Left kidney (tissue), 2 donors: ENCODE data around the gene USP36. TPM values are rescaled to one million over a fixed set of nuclear protein-coding genes. Genes with fewer than 3 reads are reported as not detected.
"Not testable (repeated sequence)": the region's sequence is repeated elsewhere in the genome, so short reads cannot be mapped to it uniquely, and the experiment has no call there.

ENCODE experiments used
- DNase-seq: peaks from one replicate; pipeline ENCODE4 v3.0.0-alpha.2; 2013
- polyA plus RNA-seq: library from polyadenylated mRNA; unstranded; fragments of 120-200 nt; gene quantifications from one replicate; pipeline ENCODE4 v1.2.1, GENCODE V29; 2013; ENCODE audit not compliant: insufficient read length

USP36 gene
- polyA plus RNA-seq, 1 donor = 54.8 TPM

DNA sequence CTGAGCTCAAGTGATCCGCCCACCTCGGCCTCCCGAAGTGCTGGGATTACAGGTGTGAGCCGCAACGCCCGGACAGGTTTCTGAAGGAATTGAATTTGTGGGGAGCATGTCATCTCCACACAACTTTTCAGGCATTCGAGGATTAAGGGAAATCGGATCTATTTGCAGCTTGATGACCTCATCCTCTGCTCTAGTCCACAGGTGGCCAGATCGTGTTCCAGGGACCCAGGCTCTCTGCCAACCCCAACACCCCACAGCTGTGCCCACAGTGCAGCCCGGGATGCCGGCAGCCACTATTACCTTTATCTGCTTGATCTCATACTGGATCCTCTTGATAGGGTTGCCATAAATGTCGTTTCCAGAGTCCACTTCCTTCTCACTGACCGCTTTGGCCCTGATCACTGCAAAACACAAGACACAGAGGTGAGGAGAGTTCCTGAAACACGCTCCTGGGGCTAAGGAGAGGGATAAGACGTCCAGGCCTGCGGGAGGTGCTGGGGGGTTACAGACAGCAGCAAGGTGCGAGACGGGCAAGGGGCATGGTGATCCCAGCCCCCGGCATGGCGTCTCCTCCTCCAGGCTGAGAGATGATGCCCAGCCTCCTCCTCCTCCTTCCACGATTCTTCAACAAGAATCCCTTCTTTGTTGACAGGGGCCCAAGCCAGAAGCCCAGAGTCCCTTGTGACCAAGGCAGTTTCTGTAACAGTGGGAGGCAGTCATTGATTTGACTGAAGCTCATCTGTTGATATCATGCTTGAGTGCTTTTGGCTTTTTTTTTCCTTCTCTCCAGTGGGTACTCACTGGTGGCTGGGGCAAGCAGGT lies 33.1 kb upstream of the USP36 start:
- no peak for DNase-seq

DNA sequence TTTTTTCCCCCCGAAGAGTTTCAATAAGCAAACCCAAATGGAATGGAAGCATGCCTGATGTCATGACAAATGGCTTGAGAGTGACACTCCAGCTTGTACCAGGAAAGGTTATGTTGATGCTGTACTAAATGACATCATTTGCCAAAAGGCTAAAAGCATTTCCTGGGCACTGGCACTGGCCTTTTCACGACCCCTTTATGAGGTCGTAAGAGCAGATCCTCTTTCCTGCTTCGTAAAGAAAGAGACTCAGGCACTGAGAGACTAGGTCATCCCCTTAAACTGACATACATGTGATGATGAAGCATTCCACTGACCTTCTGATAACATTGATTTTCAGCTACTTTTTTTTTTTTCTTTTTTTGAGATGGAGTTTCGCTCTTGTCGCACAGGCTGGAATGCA lies 31.9 kb upstream of the USP36 start:
- no peak for DNase-seq

DNA sequence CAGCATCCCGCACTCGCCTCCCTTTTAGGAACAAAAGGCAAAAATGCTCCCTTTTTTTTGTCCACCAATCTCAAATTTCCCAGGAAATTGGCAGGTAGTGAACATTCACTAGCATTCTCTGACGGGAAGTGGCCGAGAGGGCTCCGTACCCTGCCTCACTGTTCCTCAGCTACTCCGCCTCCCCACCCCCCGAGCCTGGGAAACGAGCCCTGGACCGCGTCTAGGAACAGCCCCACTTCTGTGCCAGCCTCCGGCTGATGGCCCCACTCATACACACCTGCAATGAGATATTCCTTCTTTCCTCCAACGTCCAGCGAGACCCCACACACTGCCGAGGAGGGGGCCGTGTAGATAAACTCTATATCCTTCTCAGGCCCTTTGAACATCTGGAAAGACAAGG lies 30.0 kb upstream of the USP36 start:
- no peak for DNase-seq

DNA sequence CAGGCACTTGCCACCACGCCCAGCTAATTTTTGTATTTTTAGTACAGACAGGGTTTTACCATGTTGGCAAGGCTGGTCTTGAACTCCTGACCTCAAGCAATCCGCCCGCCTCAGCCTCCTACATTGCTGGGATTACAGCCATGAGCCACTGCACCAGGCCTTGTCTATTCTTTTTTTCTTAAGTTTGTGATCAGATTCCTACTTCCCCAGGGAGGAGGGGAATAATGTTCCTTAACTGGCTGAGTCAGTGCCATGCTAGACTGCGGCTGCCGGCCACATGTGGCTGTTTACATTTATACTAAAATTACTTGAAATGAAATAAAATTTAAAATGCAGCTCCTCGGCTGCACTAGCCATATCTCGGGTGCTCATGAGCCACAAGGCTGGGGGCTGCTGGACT lies 27.8 kb upstream of the USP36 start:
- no peak for DNase-seq

DNA sequence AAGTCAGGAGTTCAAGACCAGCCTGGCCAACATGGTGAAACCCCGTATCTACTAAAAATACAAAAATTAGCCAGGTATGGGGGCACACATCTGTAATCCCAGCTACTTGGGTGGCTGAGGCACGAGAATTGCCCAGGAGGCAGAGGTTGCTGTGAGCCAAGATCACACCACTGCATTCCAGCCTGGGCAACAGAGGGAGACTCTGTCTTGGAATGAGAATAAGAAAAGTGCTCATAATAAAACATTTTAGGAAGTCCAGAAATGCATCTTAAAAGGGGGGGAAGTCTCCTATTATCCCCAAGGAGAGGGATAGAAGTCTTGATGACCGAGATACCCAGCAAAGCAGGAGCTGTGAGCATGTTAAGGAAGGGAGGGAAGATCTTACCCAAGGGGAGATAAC lies 26.4 kb upstream of the USP36 start:
- not testable (repeated sequence) for DNase-seq

DNA sequence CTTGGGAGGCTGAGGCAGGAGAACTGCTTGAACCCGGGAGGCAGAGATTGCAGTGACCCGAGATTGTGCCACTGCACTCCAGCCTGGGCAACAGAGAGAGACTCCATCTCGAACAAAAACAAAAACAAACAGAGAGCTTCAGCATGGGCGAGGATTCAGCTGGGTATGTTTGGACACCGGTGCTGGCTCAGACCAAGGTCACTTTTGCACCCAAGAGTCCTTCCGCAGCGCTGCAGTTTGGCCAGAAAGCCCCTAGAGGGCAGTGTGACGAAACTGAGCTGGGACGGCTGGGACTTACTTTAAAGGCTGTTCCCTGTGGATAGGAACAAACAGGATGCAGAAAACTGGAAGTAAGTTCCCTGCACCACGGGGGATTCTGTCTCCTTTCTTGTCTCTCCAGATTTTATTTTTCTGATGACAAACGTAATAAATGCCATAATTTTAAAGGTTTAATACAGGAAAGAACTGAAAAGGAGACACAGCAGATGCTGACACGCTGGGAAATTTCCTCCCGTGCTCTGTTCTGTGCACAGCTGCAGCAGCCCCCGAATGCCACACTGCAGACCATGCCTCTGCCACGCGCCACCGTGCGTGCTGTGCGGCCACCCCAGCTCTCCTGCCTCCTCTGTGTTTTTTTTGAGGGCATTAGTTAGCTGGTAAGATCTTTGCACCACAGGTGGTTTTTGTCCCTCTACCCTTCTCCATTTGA lies 25.2 kb upstream of the USP36 start:
- DNase-seq = peak; percentile 77

DNA sequence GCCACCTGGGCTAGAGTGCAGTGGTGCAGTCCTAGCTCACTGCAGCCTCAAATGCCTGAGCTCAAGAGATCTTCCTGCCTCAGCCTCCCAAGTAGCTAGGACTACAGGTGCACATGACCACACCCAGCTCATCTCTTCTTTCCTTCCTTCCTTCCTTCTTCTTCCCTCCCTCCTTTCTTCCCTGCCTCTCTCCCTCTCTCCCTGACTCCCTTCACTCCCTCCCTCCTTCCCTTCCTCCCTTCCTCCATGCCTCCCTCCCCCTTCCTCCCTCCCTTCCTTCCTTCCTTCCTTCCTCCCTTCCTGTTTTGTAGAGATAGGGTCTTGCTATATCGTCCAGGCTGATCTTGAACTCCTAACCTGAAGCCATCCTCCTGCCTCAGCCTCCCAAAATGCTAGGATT lies 23.5 kb upstream of the USP36 start:
- no peak for DNase-seq

DNA sequence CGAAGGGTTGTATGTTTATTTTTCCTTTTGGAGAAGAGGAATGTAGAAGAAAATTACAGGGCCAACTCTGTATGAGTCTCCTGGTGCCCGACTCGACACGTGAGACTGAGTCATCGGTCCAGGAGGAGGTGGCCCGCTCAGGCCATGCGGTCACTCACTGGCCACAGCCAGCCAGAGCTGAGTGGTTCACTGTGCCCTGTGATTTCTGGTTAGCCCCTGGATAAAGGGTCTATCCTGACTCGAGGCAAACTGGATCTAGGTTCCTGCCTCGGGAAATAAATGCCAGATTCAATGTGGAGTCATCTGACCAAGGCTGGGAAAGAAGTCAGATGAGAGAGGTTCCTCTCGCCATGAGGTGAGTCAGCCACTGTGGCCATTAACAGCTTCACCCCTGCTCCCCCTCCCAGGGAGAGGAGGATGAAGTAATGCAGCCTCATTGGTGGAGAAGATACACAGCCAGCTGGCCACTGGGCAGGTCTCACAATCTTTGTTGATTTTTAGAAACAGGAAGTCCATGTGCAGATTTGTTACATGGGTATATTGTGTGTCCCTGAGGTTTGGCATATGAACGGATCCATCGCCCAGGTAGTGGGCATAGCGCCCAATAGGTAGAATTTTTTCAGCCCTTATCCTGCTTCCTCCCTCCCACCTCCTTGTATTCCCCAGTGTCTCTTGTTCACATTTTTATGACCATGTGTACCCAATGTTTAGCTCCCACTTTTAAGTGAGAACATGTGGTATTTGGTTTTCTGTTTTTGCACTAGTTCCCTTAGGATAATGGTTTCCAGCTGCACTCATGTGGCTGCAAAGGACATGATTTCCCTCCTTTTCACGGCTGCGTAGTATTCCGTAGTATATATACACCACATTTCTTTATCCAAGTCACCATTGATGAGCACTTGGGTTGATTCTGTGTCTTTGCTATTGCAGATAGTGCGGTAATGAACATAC lies 21.7 kb upstream of the USP36 start:
- DNase-seq = no peak

DNA sequence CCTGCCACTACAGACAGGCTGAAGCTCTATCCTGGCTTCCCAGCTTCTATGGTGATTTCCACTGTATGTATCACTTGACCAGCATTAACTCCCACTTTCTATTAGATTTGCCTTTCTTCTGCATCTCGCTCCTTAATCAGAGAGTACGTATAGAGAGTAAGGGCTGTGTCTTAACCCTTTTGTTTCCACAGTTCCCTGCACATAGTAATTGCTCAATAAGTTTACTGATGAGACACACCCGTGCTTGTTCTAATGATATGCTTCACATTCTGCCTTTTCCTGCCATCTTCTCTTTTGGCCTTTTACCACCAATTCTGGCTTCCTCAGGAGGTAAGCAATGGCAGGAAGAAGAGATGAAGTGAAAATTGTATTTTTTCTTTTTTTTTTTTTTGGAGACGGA lies 20.6 kb upstream of the USP36 start:
- no peak for DNase-seq

DNA sequence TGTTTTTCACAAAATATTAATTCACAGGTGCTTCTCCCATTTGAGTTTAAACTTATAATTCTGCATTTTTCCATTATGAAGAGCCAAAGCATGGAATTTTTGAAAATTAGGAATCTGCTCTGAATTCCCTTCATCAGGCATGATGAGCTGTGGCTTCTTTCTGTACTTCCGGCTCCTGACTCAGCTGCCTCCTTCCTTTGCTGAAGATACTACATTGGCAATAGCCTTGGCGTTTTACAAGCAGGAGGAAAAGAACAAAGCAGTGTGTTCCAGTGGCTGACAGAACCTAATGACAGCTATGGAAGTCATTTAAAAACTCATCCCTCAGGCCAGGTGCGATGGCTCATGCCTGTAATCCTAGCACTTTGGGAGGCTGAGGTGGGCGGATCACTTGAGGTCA lies 18.4 kb upstream of the USP36 start:
- DNase-seq = no peak

DNA sequence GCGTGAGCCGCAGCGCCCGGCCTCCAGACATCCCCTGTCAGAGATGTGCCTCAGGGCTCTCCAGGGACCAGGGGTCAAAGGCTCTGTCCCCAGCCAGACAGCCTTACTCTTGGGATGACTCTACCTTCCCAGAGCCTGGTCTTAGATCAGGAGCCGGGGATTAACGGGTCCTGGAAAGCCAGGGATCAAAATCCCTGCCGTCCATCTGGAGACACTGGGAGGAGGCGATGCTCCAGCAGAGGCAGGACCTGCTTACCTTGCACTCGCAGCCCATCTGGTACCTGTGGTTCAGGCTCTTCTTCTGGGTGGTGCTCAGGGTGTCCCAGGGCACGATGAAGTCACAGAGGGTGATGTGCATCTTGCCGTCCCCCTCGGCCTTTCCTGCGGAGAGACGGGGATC lies 16.7 kb upstream of the USP36 start:
- no peak for DNase-seq

DNA sequence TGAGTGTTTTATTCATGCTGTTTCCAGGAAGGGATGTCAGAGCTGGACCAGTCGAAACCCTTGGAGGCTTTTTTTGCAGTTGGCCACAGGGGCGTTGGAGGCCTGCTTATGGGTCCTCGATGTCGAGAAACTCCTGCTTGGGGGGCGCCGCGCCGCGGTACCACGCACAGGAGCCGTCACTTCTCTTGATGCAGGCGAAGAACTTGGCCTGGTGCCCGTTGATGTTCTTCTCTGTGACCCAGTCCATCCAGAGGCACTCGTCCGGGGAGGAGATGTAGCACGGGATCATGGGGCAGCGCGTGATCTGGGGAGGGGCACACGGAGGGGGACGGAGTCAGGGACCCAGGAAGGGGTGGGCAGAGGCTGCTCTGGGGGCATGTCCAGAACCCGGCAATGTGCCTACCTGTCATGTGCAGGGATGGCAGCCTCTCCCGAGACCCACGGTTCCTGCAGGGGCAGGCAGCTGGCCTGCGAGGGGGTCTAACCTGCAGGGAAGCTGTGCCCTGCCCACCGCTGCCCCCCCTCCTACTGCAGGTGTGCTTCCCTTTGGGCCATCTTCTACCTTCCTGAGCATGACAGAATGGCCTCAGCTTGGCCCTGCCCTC lies 15.0 kb upstream of the USP36 start:
- no peak for DNase-seq

DNA sequence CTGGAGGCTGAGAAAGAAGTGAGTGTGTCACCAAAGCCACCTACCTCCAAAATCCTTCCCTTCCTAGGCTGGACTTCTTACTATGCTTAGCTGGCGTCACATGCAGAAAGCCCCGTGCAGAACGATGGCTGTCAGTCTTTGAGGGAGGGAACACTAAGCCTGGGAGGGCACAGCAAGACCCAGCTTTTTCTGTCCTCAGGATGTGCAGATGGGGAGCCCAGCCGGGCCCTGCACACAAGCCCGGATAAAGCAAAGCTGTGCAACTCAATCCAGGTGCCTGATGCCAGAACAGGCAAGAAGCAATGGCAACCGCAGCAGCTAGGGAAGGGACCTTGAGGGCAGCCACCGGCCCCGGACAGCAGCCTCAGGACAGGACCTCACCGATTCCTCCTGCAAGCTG lies 13.9 kb upstream of the USP36 start:
- DNase-seq = no peak

DNA sequence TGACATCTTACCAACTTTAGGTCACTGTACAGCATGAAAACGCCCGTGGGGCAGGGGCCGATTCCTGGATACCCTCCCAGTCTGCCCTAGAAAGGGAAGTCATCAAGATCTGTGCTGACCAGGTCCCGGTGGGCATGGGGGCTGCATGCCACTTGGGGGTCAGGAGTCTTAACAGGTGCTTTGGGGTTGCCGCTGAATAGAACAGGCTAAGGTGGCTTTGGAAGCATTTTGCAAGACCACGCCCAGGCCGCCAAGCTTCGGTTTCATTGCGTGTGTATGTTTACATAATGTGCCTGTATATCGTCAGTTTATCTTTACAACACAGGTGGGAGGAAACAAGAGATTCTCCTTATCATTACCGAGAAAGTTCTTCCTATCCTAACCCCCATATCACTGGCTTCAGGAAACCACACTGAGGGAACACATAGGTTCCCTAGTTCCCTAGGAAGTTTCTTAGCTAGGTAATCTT lies 13.3 kb upstream of the USP36 start:
- DNase-seq = no peak

DNA sequence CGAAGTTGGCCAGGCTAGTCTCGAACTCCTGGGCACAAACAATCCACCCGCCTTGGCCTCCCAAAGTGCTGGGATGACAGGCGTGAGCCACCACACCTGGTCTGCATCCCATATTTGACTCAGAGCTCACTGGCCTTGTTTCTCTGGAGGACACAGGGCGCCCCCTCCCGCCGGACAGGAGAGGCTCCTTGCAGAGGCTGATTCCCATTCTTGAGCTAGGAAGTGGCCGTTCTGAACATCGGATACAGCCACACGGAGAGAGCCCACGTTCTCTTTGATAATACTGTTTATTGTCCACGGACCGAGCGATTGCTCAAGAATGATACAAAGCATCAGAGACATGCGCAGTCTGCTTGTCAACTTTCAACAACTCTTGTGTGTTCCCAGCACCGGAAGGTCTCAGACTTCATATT lies 12.1 kb upstream of the USP36 start:
- no peak for DNase-seq

DNA sequence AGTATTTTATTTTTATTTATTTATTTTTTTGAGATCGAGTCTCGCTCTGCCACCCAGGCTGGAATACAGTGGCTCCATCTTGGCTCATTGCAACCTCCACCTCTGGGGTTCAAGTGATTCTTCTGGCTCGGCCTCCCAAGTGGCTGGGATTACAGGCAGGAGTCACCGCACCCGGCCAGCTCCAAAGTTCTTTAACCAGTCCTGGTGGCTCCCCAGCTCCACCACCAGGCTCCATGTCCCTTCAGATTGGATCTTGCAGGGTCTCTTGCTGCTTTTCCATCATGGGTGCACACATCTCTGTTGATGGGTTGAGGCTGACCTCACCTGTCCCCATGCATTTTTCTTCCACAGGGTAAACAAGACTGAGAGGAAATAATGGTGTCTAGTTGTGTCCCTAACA lies 8.4 kb upstream of the USP36 start:
- DNase-seq = no peak

DNA sequence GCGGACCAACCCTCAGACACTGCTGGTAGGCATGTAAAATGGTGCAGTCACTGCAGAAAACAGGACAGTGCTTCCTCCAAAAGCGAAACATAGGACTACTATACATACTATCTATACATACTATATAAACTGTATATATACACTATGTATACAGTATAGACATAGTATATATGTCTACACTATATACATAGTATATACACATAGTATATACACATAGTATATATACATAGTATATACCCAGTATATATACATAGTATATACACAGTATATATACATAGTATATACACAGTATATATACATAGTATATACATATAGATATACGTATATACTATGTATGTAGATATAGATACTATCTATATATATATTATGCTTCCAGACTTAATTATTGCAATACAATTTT lies 6.4 kb upstream of the USP36 start:
- DNase-seq = no peak

DNA sequence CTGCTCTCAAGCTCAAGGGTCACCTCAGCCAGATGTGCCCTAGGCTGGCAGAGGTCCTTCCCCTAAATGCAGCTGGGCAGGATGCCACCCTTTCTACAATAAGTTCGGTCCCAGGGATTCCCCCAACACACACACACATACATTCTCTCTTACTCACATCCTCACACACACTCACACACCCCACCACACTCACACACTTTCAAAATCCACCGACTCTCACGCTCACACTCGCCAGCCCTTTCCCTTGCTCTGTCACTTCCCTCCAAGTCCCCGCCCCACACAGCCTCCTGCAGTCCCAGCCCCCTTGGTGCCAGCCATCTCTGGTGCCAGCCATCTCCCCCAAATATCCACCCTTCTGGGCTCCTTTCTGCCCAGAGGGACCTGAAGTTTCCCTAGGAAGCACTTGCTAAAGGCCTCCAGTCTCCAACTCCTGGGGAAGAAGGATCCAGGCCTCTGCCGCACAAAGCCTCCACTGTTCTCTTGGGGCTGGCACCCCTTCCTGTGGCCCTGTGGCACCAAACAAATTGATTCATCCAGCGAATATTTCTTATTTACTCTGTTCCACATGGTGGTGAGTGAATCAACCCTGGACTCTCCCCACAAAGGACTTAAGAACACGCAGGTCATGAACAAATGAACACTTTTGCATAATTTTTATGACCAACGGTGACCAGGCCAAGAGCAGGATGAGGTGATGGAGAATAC lies 3.8 kb upstream of the USP36 start:
- DNase-seq = no peak

DNA sequence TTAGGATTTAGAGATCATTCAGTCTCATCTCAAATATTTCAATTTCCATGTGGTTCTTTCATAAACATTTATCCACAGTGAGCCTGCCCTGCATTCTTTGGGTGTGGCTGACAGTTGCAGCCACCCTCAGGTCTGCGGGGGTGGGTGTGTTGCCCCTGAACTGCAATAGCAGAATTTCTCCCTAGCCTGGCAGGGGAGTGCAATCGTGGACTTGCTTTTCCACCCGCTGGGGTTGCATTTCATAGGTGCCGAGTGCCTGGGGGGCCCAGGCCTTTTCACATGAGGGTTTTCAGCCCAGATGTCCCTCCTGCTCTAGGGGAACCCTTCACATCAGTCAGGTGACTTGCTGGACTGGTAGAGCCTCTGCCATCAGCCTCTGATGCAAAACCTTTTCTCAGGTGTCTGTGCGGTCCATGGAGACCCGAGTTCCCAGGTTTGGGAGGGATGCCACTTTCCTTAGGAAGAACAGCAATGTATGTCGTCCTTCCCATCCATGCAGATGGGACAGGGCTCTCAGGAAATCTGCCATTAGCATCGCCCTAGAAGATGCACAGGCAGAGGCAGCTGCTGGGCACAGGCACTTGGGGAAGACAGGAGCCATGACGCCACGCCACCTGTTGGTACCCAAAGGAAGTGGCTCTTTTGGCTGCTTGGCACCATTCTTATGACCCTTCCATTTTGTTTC lies 2.4 kb upstream of the USP36 start:
- DNase-seq = no peak

DNA sequence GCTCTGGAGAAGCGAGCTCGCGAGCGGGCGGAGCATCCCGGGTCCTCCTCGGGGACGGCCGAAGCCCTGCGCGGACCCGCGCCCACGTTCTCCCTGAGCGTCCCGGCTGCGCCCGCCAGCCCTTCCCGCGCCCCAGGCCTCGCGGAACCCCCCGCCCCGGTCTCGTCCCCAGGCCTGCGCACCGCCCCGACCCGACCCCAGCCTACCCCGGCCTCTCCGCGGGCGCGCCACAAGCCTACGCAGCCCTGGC lies 159 bp downstream of the USP36 start:
- DNase-seq = no peak
